Vagina (tissue), 2 donors: ENCODE measurements around the gene ADGRL3.

Source experiments
- POLR2A ChIP-seq, 2 donors: fragments of 450-650 bp; IDR thresholded peaks; one replicate each; pipeline ENCODE4 v1.6.1; 2017; ENCODE audit warnings: antibody characterized with exemption in 2 of 2, mild to moderate bottlenecking in 2 of 2, moderate library complexity in 2 of 2
- TF ChIP-seq, protein P1 (sequence below), 3 experiments: fragments of 450-650 bp in 2 of 3; fragments of 200-600 bp in 1 of 3; sonication (generic) in 1 of 3; IDR thresholded peaks; one replicate each; pipeline ENCODE4 v1.5.1; 2017 to 2019; ENCODE audit warnings: antibody characterized with exemption in 3 of 3, mild to moderate bottlenecking in 2 of 3, moderate library complexity in 2 of 3

DNA sequence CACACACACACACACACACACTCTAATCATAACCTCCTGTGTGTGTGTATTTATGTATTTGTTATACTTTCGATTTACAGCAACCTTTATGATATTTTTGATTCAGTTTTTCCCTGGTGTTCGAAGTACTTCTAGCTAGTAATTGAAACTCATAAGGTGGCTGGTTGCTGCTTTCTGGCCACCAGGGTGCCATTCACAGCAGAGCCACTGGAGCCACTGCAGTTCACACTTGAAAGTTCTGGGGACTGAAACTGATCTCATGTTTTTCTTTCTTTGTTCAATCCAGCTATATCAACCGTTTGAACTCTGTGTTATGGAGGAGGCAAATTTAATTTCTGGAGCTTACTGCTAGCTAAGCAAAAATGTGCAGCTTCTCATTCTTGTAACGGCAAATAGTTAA lies 419.4 kb downstream of the ADGRL3 start:
- TF ChIP-seq, protein P1, sequence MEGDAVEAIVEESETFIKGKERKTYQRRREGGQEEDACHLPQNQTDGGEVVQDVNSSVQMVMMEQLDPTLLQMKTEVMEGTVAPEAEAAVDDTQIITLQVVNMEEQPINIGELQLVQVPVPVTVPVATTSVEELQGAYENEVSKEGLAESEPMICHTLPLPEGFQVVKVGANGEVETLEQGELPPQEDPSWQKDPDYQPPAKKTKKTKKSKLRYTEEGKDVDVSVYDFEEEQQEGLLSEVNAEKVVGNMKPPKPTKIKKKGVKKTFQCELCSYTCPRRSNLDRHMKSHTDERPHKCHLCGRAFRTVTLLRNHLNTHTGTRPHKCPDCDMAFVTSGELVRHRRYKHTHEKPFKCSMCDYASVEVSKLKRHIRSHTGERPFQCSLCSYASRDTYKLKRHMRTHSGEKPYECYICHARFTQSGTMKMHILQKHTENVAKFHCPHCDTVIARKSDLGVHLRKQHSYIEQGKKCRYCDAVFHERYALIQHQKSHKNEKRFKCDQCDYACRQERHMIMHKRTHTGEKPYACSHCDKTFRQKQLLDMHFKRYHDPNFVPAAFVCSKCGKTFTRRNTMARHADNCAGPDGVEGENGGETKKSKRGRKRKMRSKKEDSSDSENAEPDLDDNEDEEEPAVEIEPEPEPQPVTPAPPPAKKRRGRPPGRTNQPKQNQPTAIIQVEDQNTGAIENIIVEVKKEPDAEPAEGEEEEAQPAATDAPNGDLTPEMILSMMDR (IDR thresholded peaks at IDR 0.05), result no peak
- no peak for TF ChIP-seq POLR2A (IDR thresholded peaks at IDR 0.05)
